Psoas muscle (tissue), 8 donors: ENCODE measurements around the gene LZTS2. TPM values are rescaled to one million over a fixed set of nuclear protein-coding genes. Genes with fewer than 3 reads are reported as not detected.

Source experiments
- ATAC-seq, 4 donors: fragments of 200-7000 bp; cut with Tn5 transposase; one replicate each; pipeline ENCODE4 v1.9.1; 2020; ENCODE audit warnings: moderate library complexity in 3 of 4, mild to moderate bottlenecking in 2 of 4
- DNase-seq, 2 donors: peaks; one replicate each; pipeline ENCODE4 v3.0.0-alpha.2; 2020
- H3K27ac ChIP-seq: fragments of 200-600 bp; one replicate; pipeline ENCODE4 v1.8.0; 2022
- H3K27me3 ChIP-seq, 3 donors: fragments of 200-600 bp in 1 of 3; one replicate each; pipeline versions ENCODE4 v1.6.1 to v1.8.0; 2013 to 2022; ENCODE audit warnings: low read length in 2 of 3, mild to moderate bottlenecking in 2 of 3, moderate library complexity in 1 of 3; ENCODE audit not compliant: insufficient read depth in 3 of 3
- H3K36me3 ChIP-seq, 2 donors: fragments of 200-600 bp in 1 of 2; one replicate each; pipeline versions ENCODE4 v1.6.1 to v1.8.0; 2013 to 2022; ENCODE audit warnings: low read depth in 1 of 2, mild to moderate bottlenecking in 1 of 2, moderate library complexity in 1 of 2; ENCODE audit not compliant: insufficient read depth in 1 of 2
- H3K4me1 ChIP-seq: fragments of 200-600 bp; one replicate; pipeline ENCODE4 v1.8.0; 2022
- H3K4me3 ChIP-seq: fragments of 200-600 bp; one replicate; pipeline ENCODE4 v1.8.0; 2022; ENCODE audit warnings: mild to moderate bottlenecking
- H3K9me3 ChIP-seq: fragments of 200-600 bp; one replicate; pipeline ENCODE4 v1.8.0; 2022
- CTCF ChIP-seq: fragments of 200-600 bp; IDR thresholded peaks from one replicate; pipeline ENCODE4 v1.8.0; 2022; ENCODE audit warnings: antibody characterized with exemption
- WGBS, 3 donors: extraction: QIAGEN DNeasy Blood & Tissue Kit; methylation state at CpG; one replicate each; pipeline versions ENCODE4 v1.1.6 to v1.1.7; 2013; 5-methylcytosine and 5-hydroxymethylcytosine counted together
- intact Hi-C, 2 donors: fragments of 100-400 bp; cut with DNase I; formaldehyde crosslinking; loops; one replicate each; pipeline versions ENCODE4 v1.11.0 to v1.14.2; 2022
- polyA plus RNA-seq, 3 donors: library from polyadenylated mRNA; stranded (reverse); fragments of 200-250 nt; gene quantifications; one replicate each; pipeline ENCODE4 v1.2.3, GENCODE V29; 2013
- total RNA-seq, 4 donors: library from RNA; stranded (reverse); fragmentation: NEBNext Ultra II Directional in 2 of 4; extraction: Animal tissue kit (Norgen Biotek cat#: 25700) in 2 of 4; gene quantifications; one replicate each; pipeline versions ENCODE4 v1.2.1 to v1.2.4, GENCODE V29; 2021 to 2023
- donor health status: healthy with polysubstance abuse.
- donor health status: DM: no; HTN: no; CAD: no; lungs with moderate emphysema.
- donor health status: Bipolar disorder and iron deficiency.
- donor health status: healthy.
- donor health status: DM: yes; HTN: yes; CAD: no.
- donor health status: DM: no; HTN: no; CAD: no.
- donor health status: DM: no; HTN: no; CAD: no.
- donor health status: DM: yes; HTN: yes; CAD: no.

The LZTS2 gene
- total and polyA plus RNA-seq, 7 donors: 19.0 to 66.0 (median 24.6) TPM

GRCh38 chr10:100998991-100999741, 442 bp upstream of the LZTS2 start:
- ATAC-seq (peak; percentile 68 to 78 (median 72)), DNase-seq (peak; percentile 88 to 93)
- Histone ChIP-seq H3K36me3 (peaks cover 0 to 24% of the 10 kb centered on the region in 2 donors), H3K27ac (peak overlapping the region; percentile 100), H3K4me3 (peak overlapping the region; percentile 93), H3K27me3 (no peaks in the 10 kb centered on the region), H3K4me1 (peaks cover 41% of the 10 kb centered on the region), H3K9me3 (no peaks in the 10 kb centered on the region)
- TF ChIP-seq CTCF: peak; percentile 98
- WGBS, 3 donors: 0% methylated on average over 43 to 83 of the region's 83 CpGs
- intact Hi-C loops: no loop called here

GRCh38 chr10:101000127-101000914, 713 bp downstream of the LZTS2 start:
- WGBS, 3 donors: 2 to 9% (median 3%) methylated on average over 17 to 19 of the region's 19 CpGs
- intact Hi-C loops: no loop called here
- no peaks in the 10 kb centered on the region for H3K27me3 ChIP-seq
- peak overlapping the region; percentile 100 for H3K27ac ChIP-seq
- no peak for TF ChIP-seq CTCF
- H3K36me3 ChIP-seq: peaks cover 0 to 30% of the 10 kb centered on the region in 2 donors
- peak overlapping the region; percentile 93 for H3K4me3 ChIP-seq
- no peaks in the 10 kb centered on the region for H3K9me3 ChIP-seq
- peaks cover 46% of the 10 kb centered on the region for H3K4me1 ChIP-seq
- no peak for ATAC-seq
- DNase-seq: peak in 1 of 2 donors; percentile 44

GRCh38 chr10:101000915-101001658, 1.5 kb downstream of the LZTS2 start:
- H3K4me1 ChIP-seq: peaks cover 46% of the 10 kb centered on the region
- H3K36me3 ChIP-seq: peaks cover 0 to 38% of the 10 kb centered on the region in 2 donors
- peak overlapping the region; percentile 100 for H3K27ac ChIP-seq
- no peaks in the 10 kb centered on the region for H3K9me3 ChIP-seq
- no peak for TF ChIP-seq CTCF
- ATAC-seq: peak; percentile 46 to 67 (median 58)
- intact Hi-C loops: no loop called here
- WGBS, 3 donors: 11 to 32% (median 24%) methylated on average over 12 of the region's 12 CpGs
- peak; percentile 92 to 94 for DNase-seq
- H3K4me3 ChIP-seq: peak overlapping the region; percentile 93
- H3K27me3 ChIP-seq: no peaks in the 10 kb centered on the region

GRCh38 chr10:101001659-101002035, 2.0 kb downstream of the LZTS2 start:
- peaks cover 0 to 43% of the 10 kb centered on the region in 2 donors for H3K36me3 ChIP-seq
- peaks cover 43% of the 10 kb centered on the region for H3K4me1 ChIP-seq
- DNase-seq: no peak
- no peak for TF ChIP-seq CTCF
- intact Hi-C loops: no loop called here
- 23 to 35% (median 24%) methylated on average over 5 of the region's 5 CpGs for WGBS, 3 donors
- H3K27ac ChIP-seq: peak overlapping the region; percentile 100
- H3K4me3 ChIP-seq: peak overlapping the region; percentile 93
- ATAC-seq: no peak
- H3K27me3 ChIP-seq: no peaks in the 10 kb centered on the region
- H3K9me3 ChIP-seq: no peaks in the 10 kb centered on the region
